Cerebellar cortex (tissue), 1 donor: ENCODE measurements around the gene DDOST.
"Not testable (repeated sequence)": the region's sequence is repeated elsewhere in the genome, so short reads cannot be mapped to it uniquely, and the experiment has no call there.

Source experiments
- DNase-seq: peaks from one replicate; pipeline ENCODE4 v3.0.0-alpha.2; 2015; ENCODE audit warnings: low spot score

The DDOST gene

GRCh38 chr1:20691872-20692271 is 30.7 kb upstream of the DDOST start:
- no peak for DNase-seq

GRCh38 chr1:20689645-20690056 is 28.5 kb upstream of the DDOST start:
- DNase-seq = no peak

GRCh38 chr1:20686883-20687725 is 25.9 kb upstream of the DDOST start:
- DNase-seq = no peak

- DNase-seq = no peak
These were observed 24.6 kb upstream of the DDOST start for GRCh38 chr1:20685741-20686140.

- no peak for DNase-seq
These were observed 24.0 kb upstream of the DDOST start for GRCh38 chr1:20685099-20685662.

GRCh38 chr1:20684651-20685050 is 23.5 kb upstream of the DDOST start:
- no peak for DNase-seq

- DNase-seq = no peak
These were observed 23.0 kb upstream of the DDOST start for GRCh38 chr1:20684050-20684620.

GRCh38 chr1:20683614-20684013 is 22.4 kb upstream of the DDOST start:
- no peak for DNase-seq

GRCh38 chr1:20682571-20683236 is 21.5 kb upstream of the DDOST start:
- no peak for DNase-seq

- DNase-seq = no peak
These were observed 20.8 kb upstream of the DDOST start for GRCh38 chr1:20681999-20682398.

GRCh38 chr1:20680269-20680668 is 19.1 kb upstream of the DDOST start:
- no peak for DNase-seq

GRCh38 chr1:20678599-20678998 is 17.4 kb upstream of the DDOST start:
- DNase-seq = no peak

- DNase-seq = not testable (repeated sequence)
These were observed 12.5 kb upstream of the DDOST start for GRCh38 chr1:20673626-20674025.

GRCh38 chr1:20672265-20672632 is 11.1 kb upstream of the DDOST start:
- DNase-seq = no peak

GRCh38 chr1:20670936-20671335 is 9.8 kb upstream of the DDOST start:
- DNase-seq = no peak

- DNase-seq = no peak
These were observed 7.4 kb upstream of the DDOST start for GRCh38 chr1:20668581-20668980.

- DNase-seq = no peak
These were observed 5.6 kb upstream of the DDOST start for GRCh38 chr1:20666804-20667203.

GRCh38 chr1:20666146-20666545 is 5.0 kb upstream of the DDOST start:
- no peak for DNase-seq

- no peak for DNase-seq
These were observed 4.6 kb upstream of the DDOST start for GRCh38 chr1:20665726-20666125.

- no peak for DNase-seq
These were observed 3.0 kb upstream of the DDOST start for GRCh38 chr1:20663969-20664715.

GRCh38 chr1:20663365-20663764 is 2.2 kb upstream of the DDOST start:
- DNase-seq = no peak

GRCh38 chr1:20662110-20662475 is 924 bp upstream of the DDOST start:
- no peak for DNase-seq
